Kidney epithelial cell (primary cell): ENCODE results near the gene SUCNR1. TPM values are rescaled to one million over a fixed set of nuclear protein-coding genes. Genes with fewer than 3 reads are reported as not detected.
"Not testable (repeated sequence)": the region's sequence is repeated elsewhere in the genome, so short reads cannot be mapped to it uniquely, and the experiment has no call there.

Experiments
- DNase-seq: peaks from one replicate; pipeline ENCODE4 v3.0.0-alpha.2; 2010; ENCODE audit warnings: low read depth
- H3K27me3 ChIP-seq: 2 replicates; pipeline ENCODE4 v1.6.0; 2011; ENCODE audit warnings: low read length; ENCODE audit not compliant: control insufficient read depth, insufficient read depth
- H3K36me3 ChIP-seq: 2 replicates; pipeline ENCODE4 v1.5.1; 2011; ENCODE audit warnings: low read length; ENCODE audit not compliant: control insufficient read depth, insufficient read depth
- H3K4me3 ChIP-seq: 2 replicates; pipeline ENCODE4 v1.5.1; 2011; ENCODE audit warnings: low read depth, mild to moderate bottlenecking, control low read depth, low read length
- CTCF ChIP-seq: IDR thresholded peaks from 2 replicates; pipeline ENCODE4 v1.5.1; 2011; ENCODE audit warnings: mild to moderate bottlenecking, moderate library complexity, low read length, control low read depth, inconsistent platforms; ENCODE audit not compliant: insufficient read depth, poor library complexity, severe bottlenecking
- total RNA-seq: library from RNA; depleted of rRNA; stranded (reverse); fragments of >200 nt; gene quantifications from 2 replicates; pipeline ENCODE4 v1.2.3, GENCODE V29; 2015

The SUCNR1 gene
- total RNA-seq, 1 donor from 2014 or later, result 0.08 TPM

GRCh38 chr3:151839313-151839631 is 34.2 kb upstream of the SUCNR1 start:
- no peak for TF ChIP-seq CTCF
- DNase-seq, result no peak

GRCh38 chr3:151841801-151842200 is 31.6 kb upstream of the SUCNR1 start:
- Histone ChIP-seq H3K36me3 (no peaks in the 10 kb centered on the region), H3K4me3 (no peak overlapping the region), H3K27me3 (no peaks in the 10 kb centered on the region)
- TF ChIP-seq CTCF, result no peak
- DNase-seq, result no peak

More at GRCh38 chr3:151839313-151839631, 34.2 kb upstream of the SUCNR1 start:
- Histone ChIP-seq H3K4me3 (no peak overlapping the region), H3K27me3 (no peaks in the 10 kb centered on the region), H3K36me3 (no peaks in the 10 kb centered on the region)

GRCh38 chr3:151843275-151843674 is 30.2 kb upstream of the SUCNR1 start:
- no peak for TF ChIP-seq CTCF

GRCh38 chr3:151845306-151845905 is 28.0 kb upstream of the SUCNR1 start:
- Histone ChIP-seq H3K27me3 (no peaks in the 10 kb centered on the region), H3K36me3 (no peaks in the 10 kb centered on the region), H3K4me3 (no peak overlapping the region)
- DNase-seq, result no peak
- TF ChIP-seq CTCF, result no peak

More at GRCh38 chr3:151843275-151843674, 30.2 kb upstream of the SUCNR1 start:
- Histone ChIP-seq H3K4me3 (no peak overlapping the region), H3K27me3 (no peaks in the 10 kb centered on the region), H3K36me3 (no peaks in the 10 kb centered on the region)
- DNase-seq, result no peak

GRCh38 chr3:151850065-151850464 is 23.4 kb upstream of the SUCNR1 start:
- not testable (repeated sequence) for H3K4me3 ChIP-seq, DNase-seq, H3K36me3 ChIP-seq, H3K27me3 ChIP-seq

- DNase-seq, result no peak
- H3K36me3 ChIP-seq, result no peaks in the 10 kb centered on the region
- no peak overlapping the region for H3K4me3 ChIP-seq
- TF ChIP-seq CTCF, result no peak
- H3K27me3 ChIP-seq, result no peaks in the 10 kb centered on the region
Measured at GRCh38 chr3:151852074-151852811, 21.2 kb upstream of the SUCNR1 start.
